ENCODE results near the gene FAM83E.

Gene FAM83E

DNA sequence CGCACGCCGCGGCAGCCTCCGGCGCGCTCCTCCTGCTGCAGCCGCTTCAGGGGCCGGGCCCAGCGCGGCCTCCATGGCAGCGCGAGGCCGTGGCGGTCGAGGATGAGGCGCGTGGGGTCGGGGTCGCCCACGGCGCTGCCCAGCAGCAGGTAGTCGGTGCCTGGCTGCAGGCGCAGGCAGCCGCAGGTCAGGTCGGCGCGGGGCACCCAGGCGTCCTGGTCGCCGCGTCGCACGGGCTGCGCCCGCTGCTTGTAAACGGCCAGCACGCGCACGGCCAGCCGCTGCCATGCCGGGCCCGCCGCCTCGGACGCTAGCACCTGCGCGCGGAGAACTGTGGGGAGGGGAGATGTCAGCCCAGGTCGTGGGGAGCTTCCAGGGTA is 46.8 kb upstream of the FAM83E start:
- no peaks in the 10 kb centered on the region for H3K9me3 ChIP-seq (ENCODE audit: insufficient read depth, low read depth, low read length)
- no peaks in the 10 kb centered on the region for H3K79me2 ChIP-seq (ENCODE audit: insufficient read depth, low read length)
- H3K27me3 ChIP-seq (ENCODE audit: insufficient read depth, low read length, poor library complexity, severe bottlenecking), result no peaks in the 10 kb centered on the region
- no peak overlapping the region for H3K4me3 ChIP-seq (ENCODE audit: low read length, poor library complexity, severe bottlenecking)
- no peak overlapping the region for H3K4me2 ChIP-seq (ENCODE audit: low read depth, low read length, poor library complexity, severe bottlenecking)
- H2AFZ ChIP-seq (ENCODE audit: low read length), result peak overlapping the region; percentile 99; the same call in 1 of the 2 replicates
- H3K36me3 ChIP-seq (ENCODE audit: insufficient read depth, low read length), result no peaks in the 10 kb centered on the region
- no peaks in the 10 kb centered on the region for H3K9me2 ChIP-seq (replicated peaks; ENCODE audit: low read depth, low read length)
- H3K9ac ChIP-seq (ENCODE audit: low read depth, low read length, poor library complexity, severe bottlenecking), result no peak overlapping the region
- peaks cover 8% of the 10 kb centered on the region for H3K4me1 ChIP-seq (ENCODE audit: insufficient read depth, low read length, poor library complexity, severe bottlenecking)
- no peaks in the 10 kb centered on the region for H4K20me1 ChIP-seq (ENCODE audit: insufficient read depth, low read length, poor library complexity, severe bottlenecking)
- H3F3A ChIP-seq (ENCODE audit: low read depth), result no peaks in the 10 kb centered on the region
- TF ChIP-seq, protein P1, sequence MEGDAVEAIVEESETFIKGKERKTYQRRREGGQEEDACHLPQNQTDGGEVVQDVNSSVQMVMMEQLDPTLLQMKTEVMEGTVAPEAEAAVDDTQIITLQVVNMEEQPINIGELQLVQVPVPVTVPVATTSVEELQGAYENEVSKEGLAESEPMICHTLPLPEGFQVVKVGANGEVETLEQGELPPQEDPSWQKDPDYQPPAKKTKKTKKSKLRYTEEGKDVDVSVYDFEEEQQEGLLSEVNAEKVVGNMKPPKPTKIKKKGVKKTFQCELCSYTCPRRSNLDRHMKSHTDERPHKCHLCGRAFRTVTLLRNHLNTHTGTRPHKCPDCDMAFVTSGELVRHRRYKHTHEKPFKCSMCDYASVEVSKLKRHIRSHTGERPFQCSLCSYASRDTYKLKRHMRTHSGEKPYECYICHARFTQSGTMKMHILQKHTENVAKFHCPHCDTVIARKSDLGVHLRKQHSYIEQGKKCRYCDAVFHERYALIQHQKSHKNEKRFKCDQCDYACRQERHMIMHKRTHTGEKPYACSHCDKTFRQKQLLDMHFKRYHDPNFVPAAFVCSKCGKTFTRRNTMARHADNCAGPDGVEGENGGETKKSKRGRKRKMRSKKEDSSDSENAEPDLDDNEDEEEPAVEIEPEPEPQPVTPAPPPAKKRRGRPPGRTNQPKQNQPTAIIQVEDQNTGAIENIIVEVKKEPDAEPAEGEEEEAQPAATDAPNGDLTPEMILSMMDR (conservative IDR thresholded peaks at IDR 0.05; ENCODE audit: low read length), result no peak
- no peak for TF ChIP-seq EZH2phosphoT487 (IDR thresholded peaks at IDR 0.05; ENCODE audit: borderline replicate concordance)

DNA sequence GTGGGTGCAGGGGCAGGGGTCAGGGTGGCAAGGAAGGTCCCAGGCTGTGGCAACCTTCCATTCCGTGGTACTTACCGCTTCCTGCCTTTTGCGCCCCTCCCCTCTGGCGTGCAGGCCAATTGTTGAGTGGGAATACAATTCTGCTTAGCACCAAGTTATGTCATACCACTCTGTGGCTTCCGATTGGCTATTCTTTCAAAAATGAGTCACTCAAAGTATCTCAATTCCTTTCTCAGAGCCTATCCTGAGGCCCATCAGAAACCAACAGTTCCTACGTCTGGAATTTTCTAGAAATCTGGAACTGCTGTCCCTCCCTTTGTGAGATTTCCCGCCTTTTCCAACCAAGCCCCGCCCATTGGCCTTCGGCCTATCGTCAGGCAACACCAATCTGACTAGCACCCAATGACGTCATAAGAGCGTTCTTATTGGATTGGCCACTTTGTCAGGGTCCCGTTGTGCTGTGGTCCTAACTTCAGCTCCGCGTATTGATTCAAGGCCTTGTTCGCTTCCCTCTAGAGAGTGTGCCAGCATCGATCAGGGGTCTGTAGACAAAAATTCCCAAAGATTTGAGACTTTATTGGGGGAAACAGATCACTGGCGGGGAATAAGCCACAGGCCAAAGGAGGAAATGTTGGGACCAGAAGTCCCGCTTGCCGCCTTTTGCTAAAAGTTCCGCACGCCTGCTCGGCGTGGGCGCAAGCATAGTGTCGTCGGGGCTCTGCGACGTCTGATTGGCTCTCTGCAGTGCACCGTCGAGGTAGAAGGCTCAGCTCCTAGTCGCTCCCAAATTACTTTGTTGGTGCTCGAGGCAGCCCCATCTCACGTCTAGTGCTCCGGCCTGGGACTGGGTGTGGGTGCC is 46.2 kb upstream of the FAM83E start:
- peaks cover 8% of the 10 kb centered on the region for H3K4me1 ChIP-seq (ENCODE audit: insufficient read depth, low read length, poor library complexity, severe bottlenecking)
- H3F3A ChIP-seq (ENCODE audit: low read depth), result no peaks in the 10 kb centered on the region
- peak overlapping the region; percentile 16 for H3K9ac ChIP-seq (ENCODE audit: low read depth, low read length, poor library complexity, severe bottlenecking)

DNA sequence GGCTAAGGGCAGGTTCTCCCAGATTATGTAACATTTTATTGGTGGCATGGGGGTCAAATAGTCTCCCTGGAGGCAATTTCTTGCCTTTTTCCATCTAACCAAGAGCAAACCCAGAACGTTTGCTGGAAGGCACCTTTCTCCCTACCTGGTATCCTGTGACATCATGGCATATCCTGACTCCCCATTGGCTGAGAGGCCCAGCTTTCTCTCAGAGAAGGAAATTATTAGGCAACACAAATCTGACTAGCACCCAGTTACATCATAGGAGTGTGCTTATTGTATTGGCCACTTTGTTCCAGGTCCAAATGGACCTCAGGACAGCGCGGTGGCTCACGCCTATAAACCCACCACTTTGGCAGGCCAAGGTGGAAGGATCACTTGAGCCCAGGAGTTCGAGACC is 44.9 kb upstream of the FAM83E start:
- H3K4me1 ChIP-seq (ENCODE audit: insufficient read depth, low read length, poor library complexity, severe bottlenecking), result peaks cover 8% of the 10 kb centered on the region
- no peak overlapping the region for H3K9ac ChIP-seq (ENCODE audit: low read depth, low read length, poor library complexity, severe bottlenecking)
- H4K20me1 ChIP-seq (ENCODE audit: insufficient read depth, low read length, poor library complexity, severe bottlenecking), result no peaks in the 10 kb centered on the region
- no peaks in the 10 kb centered on the region for H3K27me3 ChIP-seq (ENCODE audit: insufficient read depth, low read length, poor library complexity, severe bottlenecking)
- no peak overlapping the region for H3K4me2 ChIP-seq (ENCODE audit: low read depth, low read length, poor library complexity, severe bottlenecking)
- no peak overlapping the region for H3K4me3 ChIP-seq (ENCODE audit: low read length, poor library complexity, severe bottlenecking)
- no peaks in the 10 kb centered on the region for H3K36me3 ChIP-seq (ENCODE audit: insufficient read depth, low read length)
- H3K9me2 ChIP-seq (replicated peaks; ENCODE audit: low read depth, low read length), result no peaks in the 10 kb centered on the region
- TF ChIP-seq, protein P1 (conservative IDR thresholded peaks at IDR 0.05; ENCODE audit: low read length), result no peak
- no peaks in the 10 kb centered on the region for H3K9me3 ChIP-seq (ENCODE audit: insufficient read depth, low read depth, low read length)
- no peak overlapping the region for H2AFZ ChIP-seq (ENCODE audit: low read length)
- H3K79me2 ChIP-seq (ENCODE audit: insufficient read depth, low read length), result no peaks in the 10 kb centered on the region
- no peaks in the 10 kb centered on the region for H3F3A ChIP-seq (ENCODE audit: low read depth)

More for the DNA sequence above, 46.2 kb upstream of the FAM83E start:
- no peaks in the 10 kb centered on the region for H3K36me3 ChIP-seq (ENCODE audit: insufficient read depth, low read length)
- no peaks in the 10 kb centered on the region for H3K9me3 ChIP-seq (ENCODE audit: insufficient read depth, low read depth, low read length)
- H4K20me1 ChIP-seq (ENCODE audit: insufficient read depth, low read length, poor library complexity, severe bottlenecking), result no peaks in the 10 kb centered on the region
- no peaks in the 10 kb centered on the region for H3K9me2 ChIP-seq (replicated peaks; ENCODE audit: low read depth, low read length)
- no peaks in the 10 kb centered on the region for H3K79me2 ChIP-seq (ENCODE audit: insufficient read depth, low read length)
- H3K4me3 ChIP-seq (ENCODE audit: low read length, poor library complexity, severe bottlenecking), result peak overlapping the region; percentile 63
- peak overlapping the region; percentile 58 for H3K4me2 ChIP-seq (ENCODE audit: low read depth, low read length, poor library complexity, severe bottlenecking)
- H3K27me3 ChIP-seq (ENCODE audit: insufficient read depth, low read length, poor library complexity, severe bottlenecking), result no peaks in the 10 kb centered on the region
- H2AFZ ChIP-seq (ENCODE audit: low read length), result peak overlapping the region; percentile 99
- TF ChIP-seq EZH2phosphoT487 (IDR thresholded peaks at IDR 0.05; ENCODE audit: borderline replicate concordance), result no peak
- TF ChIP-seq, protein P1 (conservative IDR thresholded peaks at IDR 0.05; ENCODE audit: low read length), result no peak
